Kidney (tissue), 14 donors: ENCODE results near the gene ADRB2. TPM values are rescaled to one million over a fixed set of nuclear protein-coding genes. Genes with fewer than 3 reads are reported as not detected.

Experiments used
- DNase-seq, 5 donors: peaks; one replicate each; pipeline ENCODE4 v3.0.0-alpha.2; 2013 to 2020
- FAIRE-seq: peaks from 2 replicates; lab custom pipeline; 2012; peaks lifted over from hg19 to GRCh38; lab: Jason Lieb, UNC
- H3K27ac ChIP-seq, 2 donors: one replicate each; pipeline ENCODE4 v1.7.0; 2013; ENCODE audit warnings: low read depth in 2 of 2, low read length in 2 of 2, inconsistent platforms in 1 of 2
- H3K27me3 ChIP-seq: one replicate; pipeline ENCODE4 v1.7.1; 2013; ENCODE audit warnings: low read length, inconsistent platforms; ENCODE audit not compliant: control insufficient read depth, insufficient read depth
- H3K36me3 ChIP-seq, 3 donors: one replicate each; pipeline versions ENCODE4 v1.7.0 to v1.7.1; 2013; ENCODE audit warnings: low read length in 3 of 3, control low read depth in 1 of 3, inconsistent platforms in 1 of 3; ENCODE audit not compliant: insufficient read depth in 3 of 3, control insufficient read depth in 2 of 3
- H3K4me1 ChIP-seq, 3 donors: one replicate each; pipeline versions ENCODE4 v1.7.0 to v1.7.1; 2013; ENCODE audit warnings: low read length in 3 of 3, inconsistent platforms in 1 of 3, low read depth in 1 of 3; ENCODE audit not compliant: control insufficient read depth in 2 of 3, insufficient read depth in 2 of 3
- H3K4me3 ChIP-seq, 3 donors: one replicate each; pipeline versions ENCODE4 v1.7.0 to v1.8.1; 2013; ENCODE audit warnings: low read length in 3 of 3, control low read depth in 1 of 3, inconsistent platforms in 1 of 3
- H3K9ac ChIP-seq, 3 donors: one replicate each; pipeline versions ENCODE4 v1.7.0 to v1.7.1; 2013; ENCODE audit warnings: low read length in 3 of 3, control low read depth in 1 of 3, inconsistent platforms in 1 of 3
- H3K9me3 ChIP-seq, 3 donors: one replicate each; pipeline versions ENCODE4 v1.7.0 to v1.7.1; 2013; ENCODE audit warnings: low read length in 3 of 3, control low read depth in 1 of 3, inconsistent platforms in 1 of 3; ENCODE audit not compliant: control insufficient read depth in 2 of 3, insufficient read depth in 1 of 3
- intact Hi-C: fragments of 100-400 bp; cut with DNase I; formaldehyde crosslinking; loops from one replicate; pipeline ENCODE4 v1.11.1; 2022
- polyA plus RNA-seq: library from polyadenylated mRNA; stranded (reverse); fragments of 350-450 nt; fragmentation: Illumina TruSeq; extraction: RNeasy Lipid Tissue Mini Kit (QIAGEN cat#74804); gene quantifications from one replicate; pipeline ENCODE4 v1.2.3, GENCODE V29; 2014; ENCODE audit warnings: low read depth, low replicate concordance; ENCODE audit not compliant: insufficient read depth
- total RNA-seq: library from RNA; stranded (reverse); fragmentation: NEBNext Ultra II Directional; extraction: Animal tissue kit (Norgen Biotek cat#: 25700); gene quantifications from one replicate; pipeline ENCODE4 v1.2.1, GENCODE V29; 2021
- TF ChIP-seq, protein P1 (sequence below): IDR thresholded peaks from 3 replicates; pipeline ENCODE4 v1.5.1; 2012; ENCODE audit warnings: mild to moderate bottlenecking, moderate library complexity, borderline replicate concordance; ENCODE audit not compliant: insufficient read depth; ENCODE audit errors: extremely low read depth
- donor health status: control.
- donor health status: control.
- donor health status: control.
- donor health status: control.
- donor health status: control.
- donor health status: DM: yes; HTN: yes; CAD: no.
- donor health status: Normal renal cell carcinoma (clear cell type).

Gene ADRB2
- total and polyA plus RNA-seq, 2 donors from 2014 or later = 0.92 to 5.0 TPM

DNA sequence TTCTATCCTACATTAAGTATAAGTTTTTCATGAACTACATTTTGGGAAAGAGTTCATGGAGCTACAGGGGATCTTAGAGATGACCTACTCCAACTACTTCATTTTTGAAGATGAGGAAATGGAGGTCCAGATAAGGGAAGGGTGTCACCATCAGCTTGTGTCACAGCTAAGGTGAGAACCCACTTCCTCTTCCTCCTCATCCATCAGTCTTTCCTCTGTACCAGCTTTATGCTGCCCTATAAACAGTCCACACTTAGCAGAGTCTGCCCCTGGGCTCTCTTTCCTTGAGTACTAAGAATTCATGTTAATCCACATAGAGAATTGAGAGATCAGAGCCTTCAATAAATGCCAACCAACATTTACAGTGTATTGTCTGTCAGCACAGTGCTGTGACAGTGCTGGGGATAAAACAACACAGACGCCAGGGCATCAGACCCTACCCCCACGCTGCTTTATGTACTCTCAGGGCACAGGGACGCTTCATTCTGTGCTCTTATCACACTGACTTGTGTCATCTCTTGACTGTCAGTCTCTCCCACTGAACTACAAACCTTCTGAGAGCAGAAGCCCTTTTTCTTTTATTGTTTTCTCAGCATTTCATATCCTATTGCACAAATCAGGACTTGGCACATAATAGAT lies 22.1 kb downstream of the ADRB2 start:
- TF ChIP-seq, protein P1, sequence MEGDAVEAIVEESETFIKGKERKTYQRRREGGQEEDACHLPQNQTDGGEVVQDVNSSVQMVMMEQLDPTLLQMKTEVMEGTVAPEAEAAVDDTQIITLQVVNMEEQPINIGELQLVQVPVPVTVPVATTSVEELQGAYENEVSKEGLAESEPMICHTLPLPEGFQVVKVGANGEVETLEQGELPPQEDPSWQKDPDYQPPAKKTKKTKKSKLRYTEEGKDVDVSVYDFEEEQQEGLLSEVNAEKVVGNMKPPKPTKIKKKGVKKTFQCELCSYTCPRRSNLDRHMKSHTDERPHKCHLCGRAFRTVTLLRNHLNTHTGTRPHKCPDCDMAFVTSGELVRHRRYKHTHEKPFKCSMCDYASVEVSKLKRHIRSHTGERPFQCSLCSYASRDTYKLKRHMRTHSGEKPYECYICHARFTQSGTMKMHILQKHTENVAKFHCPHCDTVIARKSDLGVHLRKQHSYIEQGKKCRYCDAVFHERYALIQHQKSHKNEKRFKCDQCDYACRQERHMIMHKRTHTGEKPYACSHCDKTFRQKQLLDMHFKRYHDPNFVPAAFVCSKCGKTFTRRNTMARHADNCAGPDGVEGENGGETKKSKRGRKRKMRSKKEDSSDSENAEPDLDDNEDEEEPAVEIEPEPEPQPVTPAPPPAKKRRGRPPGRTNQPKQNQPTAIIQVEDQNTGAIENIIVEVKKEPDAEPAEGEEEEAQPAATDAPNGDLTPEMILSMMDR = no peak
- no peak overlapping the region for H3K4me3 ChIP-seq
- no peak overlapping the region for H3K9ac ChIP-seq
- DNase-seq = no peak
- intact Hi-C loops = no loop called here
- H3K36me3 ChIP-seq = no peaks in the 10 kb centered on the region
- H3K27me3 ChIP-seq = no peaks in the 10 kb centered on the region
- H3K9me3 ChIP-seq = no peaks in the 10 kb centered on the region
- H3K4me1 ChIP-seq = no peaks in the 10 kb centered on the region
- no peak for FAIRE-seq
- H3K27ac ChIP-seq = no peak overlapping the region

DNA sequence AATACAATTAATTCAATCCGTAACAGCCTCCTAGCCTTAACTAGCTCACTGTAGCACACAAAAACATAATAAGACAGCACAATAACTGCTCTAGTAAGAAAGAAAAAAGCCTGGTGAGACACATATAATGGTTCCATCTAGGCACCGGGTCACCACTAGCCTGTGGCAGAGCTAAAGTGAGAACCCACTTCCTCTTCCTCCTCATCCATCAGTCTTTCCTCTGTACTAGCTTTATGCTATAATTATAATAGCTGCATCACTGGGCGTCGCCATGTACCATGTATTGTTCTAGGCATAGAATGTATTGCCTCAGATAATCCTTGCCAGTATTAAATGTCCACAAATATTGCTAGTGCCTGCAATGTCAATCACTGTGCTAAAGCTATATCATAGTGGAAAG lies 23.1 kb downstream of the ADRB2 start:
- Histone ChIP-seq H3K4me3 (no peak overlapping the region), H3K4me1 (no peaks in the 10 kb centered on the region), H3K9me3 (no peaks in the 10 kb centered on the region), H3K9ac (no peak overlapping the region), H3K27me3 (no peaks in the 10 kb centered on the region), H3K27ac (no peak overlapping the region), H3K36me3 (no peaks in the 10 kb centered on the region)
- intact Hi-C loops = no loop called here
- TF ChIP-seq, protein P1 = no peak
- DNase-seq = no peak
- no peak for FAIRE-seq

DNA sequence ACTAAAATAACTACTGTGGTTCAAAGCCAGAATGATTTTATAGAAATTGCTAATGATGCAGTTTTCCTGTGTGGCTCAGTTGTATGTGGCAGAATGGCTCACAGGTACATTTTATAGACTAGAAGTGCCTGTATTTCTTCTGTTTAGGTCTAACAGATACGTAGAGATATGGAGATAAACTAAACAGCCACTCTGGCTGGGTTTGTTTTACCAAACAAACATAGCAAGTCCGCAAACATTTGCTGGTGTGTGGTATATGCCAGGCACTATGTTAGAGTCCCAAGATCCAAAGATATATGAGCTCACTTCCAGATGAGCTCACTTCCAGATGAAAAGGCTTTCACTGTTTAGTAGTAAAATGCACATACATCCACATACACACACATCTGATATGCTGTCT lies 24.4 kb downstream of the ADRB2 start:
- no peaks in the 10 kb centered on the region for H3K36me3 ChIP-seq
- no peak overlapping the region for H3K4me3 ChIP-seq
- H3K9ac ChIP-seq = no peak overlapping the region
- no peak overlapping the region for H3K27ac ChIP-seq
- H3K4me1 ChIP-seq = no peaks in the 10 kb centered on the region
- H3K27me3 ChIP-seq = no peaks in the 10 kb centered on the region
- intact Hi-C loops = no loop called here
- FAIRE-seq (no peak), DNase-seq (no peak)
- TF ChIP-seq, protein P1 = no peak
- H3K9me3 ChIP-seq = no peaks in the 10 kb centered on the region

DNA sequence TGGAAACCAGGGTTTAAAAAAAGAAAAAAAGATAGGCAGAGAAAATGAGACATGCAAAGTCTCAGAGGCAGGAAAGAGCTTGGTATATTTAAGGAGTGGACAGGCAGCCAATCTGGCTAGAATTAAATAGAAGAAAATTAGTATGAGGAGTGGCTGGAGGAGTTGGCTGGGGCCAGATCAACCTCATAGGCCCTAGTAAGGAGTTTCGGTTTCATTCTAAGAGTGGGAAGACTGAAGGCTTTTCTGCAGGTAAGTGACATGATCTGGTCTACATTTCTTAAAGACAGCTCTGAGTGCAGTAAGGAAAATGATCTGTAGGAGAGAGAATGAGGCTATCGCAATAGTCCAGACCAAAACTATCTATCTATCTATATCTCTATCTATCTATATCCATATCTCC lies 27.5 kb downstream of the ADRB2 start:
- Histone ChIP-seq H3K4me1 (no peaks in the 10 kb centered on the region), H3K27me3 (no peaks in the 10 kb centered on the region), H3K27ac (no peak overlapping the region), H3K9ac (no peak overlapping the region), H3K4me3 (no peak overlapping the region), H3K36me3 (no peaks in the 10 kb centered on the region), H3K9me3 (no peaks in the 10 kb centered on the region)
- FAIRE-seq = no peak
- intact Hi-C loops = no loop called here
- no peak for DNase-seq
- TF ChIP-seq, protein P1 = no peak
